SK-N-SH treated with all-trans-retinoic acid at 6 μM for 48 hours (cell line): Measurements from ENCODE around the gene VPS26A.

Experiments used
- ATAC-seq: fragments of 200-7000 bp; cut with Tn5 transposase; 3 replicates; pipeline ENCODE4 v1.9.1; 2020; ENCODE audit warnings: mild to moderate bottlenecking, moderate library complexity
- ARNTL ChIP-seq: fragments of 450-650 bp; formaldehyde crosslinking; IDR thresholded peaks from 2 replicates; pipeline ENCODE4 v1.5.0; 2020; ENCODE audit warnings: low read depth, mild to moderate bottlenecking, moderate library complexity, borderline replicate concordance
- BACH2 ChIP-seq: fragments of 250-450 bp; sonication (Bioruptor Pico); IDR thresholded peaks from 2 replicates; pipeline ENCODE4 v1.9.0; 2021; ENCODE audit warnings: mild to moderate bottlenecking, borderline replicate concordance
- CREB5 ChIP-seq: fragments of 250-450 bp; sonication (Bioruptor Pico); IDR thresholded peaks from 2 replicates; pipeline ENCODE4 v1.5.1; 2020; ENCODE audit warnings: low read depth, mild to moderate bottlenecking, moderate library complexity
- CSDC2 ChIP-seq: fragments of 250-450 bp; sonication (Bioruptor Pico); IDR thresholded peaks from 2 replicates; pipeline ENCODE4 v1.5.0; 2020; ENCODE audit warnings: mild to moderate bottlenecking, moderate library complexity
- CSRNP3 ChIP-seq: fragments of 250-450 bp; sonication (Bioruptor Pico); IDR thresholded peaks from 2 replicates; pipeline ENCODE4 v1.5.1; 2021; ENCODE audit warnings: mild to moderate bottlenecking, moderate library complexity
- GLIS3 ChIP-seq: fragments of 250-450 bp; sonication (Bioruptor Pico); IDR thresholded peaks from 2 replicates; pipeline ENCODE4 v1.5.0; 2020; ENCODE audit warnings: mild to moderate bottlenecking, moderate library complexity
- ISL1 ChIP-seq: fragments of 250-450 bp; sonication (Bioruptor Pico); IDR thresholded peaks from 2 replicates; pipeline ENCODE4 v2.1.2; 2022; ENCODE audit warnings: mild to moderate bottlenecking, moderate library complexity
- OSR1 ChIP-seq: fragments of 250-450 bp; sonication (Bioruptor Pico); IDR thresholded peaks from 2 replicates; pipeline ENCODE4 v1.8.0; 2022; ENCODE audit warnings: moderate library complexity, mild to moderate bottlenecking, inconsistent platforms
- PATZ1 ChIP-seq: fragments of 250-450 bp; sonication (Bioruptor Pico); IDR thresholded peaks from 2 replicates; pipeline ENCODE4 v1.8.0; 2020; ENCODE audit warnings: mild to moderate bottlenecking, moderate library complexity, borderline replicate concordance
- POU6F1 ChIP-seq: fragments of 250-450 bp; sonication (Bioruptor Pico); IDR thresholded peaks from 2 replicates; pipeline ENCODE4 v1.8.0; 2021; ENCODE audit warnings: low read depth, mild to moderate bottlenecking, moderate library complexity, borderline replicate concordance
- PPARA ChIP-seq: fragments of 250-450 bp; sonication (Bioruptor Pico); IDR thresholded peaks from 2 replicates; pipeline ENCODE4 v1.5.0; 2020; ENCODE audit warnings: mild to moderate bottlenecking, borderline replicate concordance
- RARB ChIP-seq: fragments of 250-450 bp; sonication (Bioruptor Pico); IDR thresholded peaks from 2 replicates; pipeline ENCODE4 v1.8.0; 2021; ENCODE audit warnings: mild to moderate bottlenecking, moderate library complexity
- TCF4 ChIP-seq: fragments of 250-450 bp; sonication (Bioruptor Pico); IDR thresholded peaks from 2 replicates; pipeline ENCODE4 v1.8.0; 2021; ENCODE audit warnings: mild to moderate bottlenecking, moderate library complexity, borderline replicate concordance
- TSHZ2 ChIP-seq: fragments of 250-450 bp; sonication (Bioruptor Pico); IDR thresholded peaks from 2 replicates; pipeline ENCODE4 v1.5.0; 2020; ENCODE audit warnings: mild to moderate bottlenecking, moderate library complexity
- ZFP3 ChIP-seq: fragments of 250-450 bp; sonication (Bioruptor Pico); IDR thresholded peaks from 2 replicates; pipeline ENCODE4 v1.5.0; 2020; ENCODE audit warnings: mild to moderate bottlenecking, moderate library complexity
- ZNF565 ChIP-seq: fragments of 450-650 bp; formaldehyde crosslinking; conservative IDR thresholded peaks from 2 replicates; pipeline ENCODE4 v1.5.0; 2020; ENCODE audit warnings: low read depth, mild to moderate bottlenecking, moderate library complexity
- ZNF8 ChIP-seq: fragments of 450-650 bp; formaldehyde crosslinking; IDR thresholded peaks from 2 replicates; pipeline ENCODE4 v1.5.0; 2020; ENCODE audit warnings: mild to moderate bottlenecking, moderate library complexity

Gene VPS26A

GRCh38 chr10:69096045-69096444, 27.9 kb upstream of the VPS26A start:
- no peak for ATAC-seq
- no peak for TF ChIP-seq PPARA (CRISPR knock-in tag)
- TF ChIP-seq POU6F1 (CRISPR knock-in tag), result no peak
- no peak for TF ChIP-seq OSR1 (CRISPR knock-in tag)
- no peak for TF ChIP-seq PATZ1 (CRISPR knock-in tag)
- no peak for TF ChIP-seq CREB5 (CRISPR knock-in tag)
- no peak for TF ChIP-seq CSDC2 (CRISPR knock-in tag)
- TF ChIP-seq ARNTL (CRISPR knock-in tag), result no peak
- TF ChIP-seq, all 23 proteins: peak for 0

GRCh38 chr10:69097729-69098128, 26.2 kb upstream of the VPS26A start:
- ATAC-seq, result no peak
- TF ChIP-seq TSHZ2 (no peak), GLIS3 (no peak), POU6F1 (CRISPR knock-in tag) (no peak), PATZ1 (CRISPR knock-in tag) (no peak), ISL1 (CRISPR knock-in tag) (no peak), CREB5 (CRISPR knock-in tag) (no peak), RARB (CRISPR knock-in tag) (no peak), CSDC2 (CRISPR knock-in tag) (no peak), TCF4 (CRISPR knock-in tag) (no peak), CSRNP3 (CRISPR knock-in tag) (no peak), BACH2 (CRISPR knock-in tag) (no peak), PPARA (CRISPR knock-in tag) (no peak), ZNF565 (CRISPR knock-in tag) (no peak), ARNTL (CRISPR knock-in tag) (no peak), ZFP3 (CRISPR knock-in tag) (no peak), ZNF8 (CRISPR knock-in tag) (no peak)
